ENCODE data around the gene ZFP91.

The ZFP91 gene

GRCh38 chr11:58582437-58582836 is 3.6 kb downstream of the ZFP91 start:
- DNase-seq (ENCODE audit: low spot score) = no peak

- DNase-seq (ENCODE audit: low spot score) = no peak
Measured at GRCh38 chr11:58586998-58587397, 8.1 kb downstream of the ZFP91 start.

- no peak for DNase-seq (ENCODE audit: low spot score)
Measured at GRCh38 chr11:58591659-58592058, 12.8 kb downstream of the ZFP91 start.

- no peak for DNase-seq (ENCODE audit: low spot score)
Measured at GRCh38 chr11:58592760-58593472, 14.1 kb downstream of the ZFP91 start.

DNA sequence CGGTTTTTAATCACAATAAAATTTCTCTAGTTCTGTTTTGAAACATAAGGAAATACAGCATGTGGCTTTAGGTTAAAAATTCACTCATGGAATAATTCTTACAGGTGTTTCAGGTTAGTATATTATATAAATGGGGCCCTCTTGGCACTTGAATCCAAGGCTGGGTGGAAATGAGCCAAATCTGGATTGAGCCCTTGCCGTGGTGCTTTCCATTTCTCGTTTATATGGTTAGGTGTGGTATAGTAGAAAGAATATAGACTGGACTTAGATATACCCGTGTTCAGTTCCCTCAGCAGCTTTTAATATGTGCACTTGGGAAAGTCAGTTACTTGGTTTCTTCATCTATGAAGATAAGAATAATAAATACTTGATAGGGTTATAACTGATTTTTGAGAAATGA is 16.0 kb downstream of the ZFP91 start:
- no peak for DNase-seq (ENCODE audit: low spot score)

GRCh38 chr11:58596621-58597020 is 17.8 kb downstream of the ZFP91 start:
- no peak for DNase-seq (ENCODE audit: low spot score)

DNA sequence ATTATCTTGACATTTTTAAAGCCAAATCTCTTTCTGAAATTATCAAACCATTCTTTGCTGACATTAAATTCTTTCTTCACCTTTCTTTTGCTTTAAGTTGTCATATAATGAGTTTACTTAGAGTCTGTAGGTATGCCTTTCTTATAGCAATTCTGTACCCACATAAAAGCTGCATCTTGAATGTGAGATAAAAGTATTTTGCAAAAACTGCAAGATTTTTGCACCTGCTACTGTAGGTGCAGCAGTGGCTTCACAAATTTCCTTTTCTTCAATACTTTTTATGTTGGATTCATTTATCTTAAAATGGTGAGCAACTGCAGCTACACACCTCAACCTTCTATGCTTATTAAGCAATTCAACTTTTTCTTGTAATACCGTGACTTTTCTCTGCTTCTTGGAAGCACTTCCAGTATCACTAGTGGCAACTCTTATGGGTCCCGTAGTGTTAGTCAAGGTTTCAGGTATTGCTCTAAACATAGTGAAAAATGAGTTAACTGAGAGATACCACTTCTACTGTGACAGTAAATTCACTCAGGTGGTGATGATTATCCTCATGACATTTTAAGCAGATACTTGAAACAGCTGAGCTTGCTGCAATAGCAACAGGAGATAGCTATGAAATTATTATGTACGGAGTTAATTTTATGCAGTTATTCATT is 18.8 kb downstream of the ZFP91 start:
- no peak for DNase-seq (ENCODE audit: low spot score)

GRCh38 chr11:58600510-58600909 is 21.6 kb downstream of the ZFP91 start:
- no peak for DNase-seq (ENCODE audit: low spot score)

- DNase-seq (ENCODE audit: low spot score) = no peak
Measured at GRCh38 chr11:58606930-58607714, 28.3 kb downstream of the ZFP91 start.

- DNase-seq (ENCODE audit: low spot score) = no peak
Measured at GRCh38 chr11:58608331-58608730, 29.5 kb downstream of the ZFP91 start.

DNA sequence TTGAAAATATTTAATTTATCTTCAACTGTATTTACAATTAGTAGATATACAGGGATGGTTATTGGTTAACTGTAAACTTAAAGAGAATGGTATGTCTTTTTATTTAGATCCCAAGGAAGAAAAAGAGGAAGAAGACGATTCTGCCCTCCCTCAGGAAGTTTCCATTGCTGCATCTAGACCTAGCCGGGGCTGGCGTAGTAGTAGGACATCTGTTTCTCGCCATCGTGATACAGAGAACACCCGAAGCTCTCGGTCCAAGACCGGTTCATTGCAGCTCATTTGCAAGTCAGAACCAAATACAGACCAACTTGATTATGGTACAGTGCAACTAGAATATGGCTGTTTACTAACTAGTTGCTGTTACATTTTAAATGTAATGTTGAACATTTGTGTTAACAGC is 30.9 kb downstream of the ZFP91 start:
- DNase-seq (ENCODE audit: low spot score) = no peak

DNA sequence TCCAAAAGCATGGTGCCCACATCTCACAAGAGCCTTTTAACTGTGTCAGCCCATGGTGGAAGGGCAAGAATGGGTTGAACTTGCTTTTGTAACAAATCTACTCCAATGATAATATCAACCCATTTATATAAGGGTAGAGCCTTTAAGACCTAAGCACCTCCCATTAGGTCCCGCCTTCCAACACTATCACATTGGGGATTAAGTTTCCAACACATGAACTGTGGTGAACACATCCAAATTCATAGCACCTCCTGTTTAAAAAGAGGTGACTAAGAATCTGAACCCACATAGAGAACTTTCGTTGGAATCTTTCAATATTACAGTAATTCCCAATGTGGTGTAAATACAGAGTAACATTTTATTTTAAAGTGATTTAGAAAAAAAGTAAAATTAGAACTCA is 34.4 kb downstream of the ZFP91 start:
- DNase-seq (ENCODE audit: low spot score) = no peak

DNA sequence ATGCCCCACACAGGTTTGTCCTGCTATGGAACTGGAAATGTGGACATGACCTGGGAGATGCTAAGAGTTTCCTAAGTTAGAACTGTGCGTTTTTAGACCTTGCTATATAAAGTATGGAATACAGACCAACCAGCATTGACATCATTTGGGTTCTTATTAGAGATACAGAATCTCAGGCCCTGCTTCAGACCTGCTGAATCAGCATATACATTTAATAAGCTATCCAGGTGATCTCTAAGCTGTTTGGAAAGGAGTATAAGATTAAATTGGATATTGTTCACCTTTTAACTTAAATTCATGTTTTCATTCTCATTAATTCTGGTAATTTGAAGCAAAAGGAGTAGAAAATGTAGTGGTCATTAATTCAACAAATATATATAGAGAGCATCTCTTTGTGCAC is 36.7 kb downstream of the ZFP91 start:
- no peak for DNase-seq (ENCODE audit: low spot score)

- no peak for DNase-seq (ENCODE audit: low spot score)
Measured at GRCh38 chr11:58616594-58616993, 37.7 kb downstream of the ZFP91 start.

GRCh38 chr11:58617976-58618557 is 39.2 kb downstream of the ZFP91 start:
- DNase-seq (ENCODE audit: low spot score) = peak; percentile 3

- no peak for DNase-seq (ENCODE audit: low spot score)
Measured at GRCh38 chr11:58621586-58622262, 42.9 kb downstream of the ZFP91 start.

DNA sequence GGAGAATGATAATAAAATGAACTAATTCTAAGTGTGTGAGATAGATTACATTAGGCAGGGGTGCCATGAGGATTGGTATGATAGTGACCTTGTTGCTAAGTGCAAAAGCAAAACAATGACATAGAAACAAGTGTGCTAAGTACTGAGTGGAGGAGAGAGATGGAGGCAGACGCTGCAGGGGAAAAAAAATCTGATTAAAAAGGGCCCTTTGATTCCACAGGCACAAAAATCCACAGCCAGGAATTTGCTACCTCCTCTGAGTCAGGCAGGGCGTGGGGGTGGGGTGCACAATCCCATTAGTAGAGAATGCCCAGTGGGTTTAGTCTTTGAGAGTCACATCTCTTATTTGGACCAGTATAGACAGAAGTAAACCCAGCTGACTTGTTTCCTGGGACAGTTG is 43.5 kb downstream of the ZFP91 start, which contains the start of gene CNTF:
Gene CNTF (plus strand): TSS at position 322 of the 400 bp plus-strand sequence. CDS start 88 bp downstream, outside the sequence.
- DNase-seq (ENCODE audit: low spot score) = no peak

GRCh38 chr11:58625086-58625485 is 46.2 kb downstream of the ZFP91 start:
- no peak for DNase-seq (ENCODE audit: low spot score)

- DNase-seq (ENCODE audit: low spot score) = no peak
Measured at GRCh38 chr11:58625826-58626460, 47.1 kb downstream of the ZFP91 start.

- DNase-seq (ENCODE audit: low spot score) = no peak
Measured at GRCh38 chr11:58626934-58627483, 48.1 kb downstream of the ZFP91 start.

GRCh38 chr11:58628446-58628845 is 49.6 kb downstream of the ZFP91 start:
- DNase-seq (ENCODE audit: low spot score) = no peak

All from CD4-positive, alpha-beta T cell treated with Interleukin-6 at 100 ng/mL for 8 hours (primary cell).